Colonic mucosa (tissue), 4 donors: ENCODE data around the gene KRTAP10-3. TPM values are rescaled to one million over a fixed set of nuclear protein-coding genes. Genes with fewer than 3 reads are reported as not detected.

Experiments used
- DNase-seq: peaks from one replicate; pipeline ENCODE4 v3.0.0-alpha.2; 2020
- H3K27ac ChIP-seq: fragments of 200-600 bp; one replicate; pipeline ENCODE4 v1.8.0; 2021
- H3K27me3 ChIP-seq: fragments of 200-600 bp; one replicate; pipeline ENCODE4 v1.8.0; 2021
- H3K36me3 ChIP-seq: fragments of 200-600 bp; one replicate; pipeline ENCODE4 v1.8.0; 2021
- H3K4me1 ChIP-seq: fragments of 200-600 bp; one replicate; pipeline ENCODE4 v1.8.0; 2021; ENCODE audit warnings: mild to moderate bottlenecking
- H3K4me3 ChIP-seq: fragments of 200-600 bp; one replicate; pipeline ENCODE4 v1.8.0; 2021
- H3K9ac ChIP-seq, 2 donors: one replicate each; pipeline ENCODE4 v1.7.0; 2013; ENCODE audit warnings: control low read depth in 2 of 2, low read depth in 2 of 2, low read length in 2 of 2
- H3K9me3 ChIP-seq: fragments of 200-600 bp; one replicate; pipeline ENCODE4 v1.8.0; 2021
- CTCF ChIP-seq: fragments of 200-600 bp; IDR thresholded peaks from one replicate; pipeline ENCODE4 v1.8.0; 2022; ENCODE audit warnings: antibody characterized with exemption, mild to moderate bottlenecking
- intact Hi-C: fragments of 100-400 bp; cut with DNase I; formaldehyde crosslinking; loops from one replicate; pipeline ENCODE4 v1.14.1; 2022
- total RNA-seq, 2 donors: library from RNA; stranded (reverse); fragmentation: NEBNext Ultra II Directional in 1 of 2; extraction: Animal tissue kit (Norgen Biotek cat#: 25700) in 1 of 2; gene quantifications; one replicate each; pipeline ENCODE4 v1.2.1, GENCODE V29; 2021
- donor health status: healthy.
- donor health status: DM: no; HTN: no; CAD: no.
- donor health status: DM: no; HTN: no; CAD: no.

The KRTAP10-3 gene
- total RNA-seq, 2 donors from 2014 or later, result not detected

GRCh38 chr21:44528634-44528995 is 30.0 kb downstream of the KRTAP10-3 start:
- Histone ChIP-seq H3K27me3 (no peaks in the 10 kb centered on the region), H3K4me3 (no peak overlapping the region), H3K36me3 (no peaks in the 10 kb centered on the region), H3K4me1 (no peaks in the 10 kb centered on the region), H3K9ac (no peak overlapping the region), H3K9me3 (no peaks in the 10 kb centered on the region), H3K27ac (no peak overlapping the region)
- TF ChIP-seq CTCF, result no peak
- intact Hi-C loops, result no loop called here
- DNase-seq, result no peak

- H3K36me3 ChIP-seq, result no peaks in the 10 kb centered on the region
- H3K27me3 ChIP-seq, result no peaks in the 10 kb centered on the region
- intact Hi-C loops, result no loop called here
- no peaks in the 10 kb centered on the region for H3K4me1 ChIP-seq
- DNase-seq, result no peak
- no peak overlapping the region for H3K4me3 ChIP-seq
- TF ChIP-seq CTCF, result no peak
- H3K9ac ChIP-seq, result no peak overlapping the region
- no peaks in the 10 kb centered on the region for H3K9me3 ChIP-seq
- no peak overlapping the region for H3K27ac ChIP-seq
Measured at GRCh38 chr21:44527983-44528633, 30.5 kb downstream of the KRTAP10-3 start.

GRCh38 chr21:44527156-44527982 is 31.2 kb downstream of the KRTAP10-3 start:
- H3K4me3 ChIP-seq, result no peak overlapping the region
- H3K27me3 ChIP-seq, result no peaks in the 10 kb centered on the region
- H3K9me3 ChIP-seq, result no peaks in the 10 kb centered on the region
- H3K36me3 ChIP-seq, result no peaks in the 10 kb centered on the region
- no peak for DNase-seq
- no peaks in the 10 kb centered on the region for H3K4me1 ChIP-seq
- intact Hi-C loops, result no loop called here
- no peak overlapping the region for H3K27ac ChIP-seq
- TF ChIP-seq CTCF, result no peak
- no peak overlapping the region for H3K9ac ChIP-seq

GRCh38 chr21:44526096-44526997 is 32.2 kb downstream of the KRTAP10-3 start:
- Histone ChIP-seq H3K36me3 (no peaks in the 10 kb centered on the region), H3K9ac (no peak overlapping the region), H3K4me1 (no peaks in the 10 kb centered on the region), H3K4me3 (no peak overlapping the region), H3K9me3 (no peaks in the 10 kb centered on the region), H3K27me3 (no peaks in the 10 kb centered on the region), H3K27ac (no peak overlapping the region)
- DNase-seq, result no peak
- intact Hi-C loops, result no loop called here
- TF ChIP-seq CTCF, result no peak

- H3K36me3 ChIP-seq, result no peaks in the 10 kb centered on the region
- H3K9ac ChIP-seq, result no peak overlapping the region
- H3K27ac ChIP-seq, result no peak overlapping the region
- no peaks in the 10 kb centered on the region for H3K4me1 ChIP-seq
- DNase-seq, result no peak
- no peak overlapping the region for H3K4me3 ChIP-seq
- no peak for TF ChIP-seq CTCF
- intact Hi-C loops, result no loop called here
- no peaks in the 10 kb centered on the region for H3K27me3 ChIP-seq
- H3K9me3 ChIP-seq, result no peaks in the 10 kb centered on the region
Measured at GRCh38 chr21:44525391-44526095, 33.1 kb downstream of the KRTAP10-3 start.
